PC-9 (cell line): ENCODE data around the gene PROSER3. TPM values are rescaled to one million over a fixed set of nuclear protein-coding genes. Genes with fewer than 3 reads are reported as not detected.
"Not testable (repeated sequence)": the region's sequence is repeated elsewhere in the genome, so short reads cannot be mapped to it uniquely, and the experiment has no call there.

ENCODE experiments used
- BruUV-seq: library from RNA; stranded (reverse); fragments of 400-500 nt; replicated peaks from 2 replicates; lab custom pipeline; 2021; lab: Mats Ljungman, UMichigan
- CTCF ChIA-PET: fragments of 300-600 bp; sonication (Branson Sonifier 250); formaldehyde crosslinking; loops from one replicate; lab custom pipeline; 2022; ENCODE audit warnings: antibody characterized with exemption; lab: Charles Lee
- POLR2A ChIA-PET: fragments of 300-600 bp; sonication (Branson Sonifier 250); formaldehyde crosslinking; loops from one replicate; lab custom pipeline; 2022; ENCODE audit warnings: antibody characterized with exemption; ENCODE audit not compliant: unreplicated experiment; lab: Charles Lee
- DNase-seq, 2 experiments: peaks; one replicate each; pipeline versions ENCODE4 v3.0.0 to v3.0.0-alpha.2; 2015 to 2022; ENCODE audit warnings: mixed read lengths in 1 of 2
- H2AFZ ChIP-seq: fragments of 200-600 bp; sonication (generic); 2 replicates; pipeline ENCODE4 v1.8.1; 2017; ENCODE audit warnings: antibody characterized with exemption
- H3F3A ChIP-seq: fragments of 200-600 bp; sonication (generic); 2 replicates; pipeline ENCODE4 v1.8.1; 2017; ENCODE audit warnings: antibody characterized with exemption, mild to moderate bottlenecking, low read depth; ENCODE audit not compliant: insufficient read depth
- H3K27ac ChIP-seq: fragments of 200-600 bp; sonication (generic); 2 replicates; pipeline ENCODE4 v1.6.1; 2016; ENCODE audit warnings: mixed run types
- H3K27me3 ChIP-seq: fragments of 200-600 bp; sonication (generic); 2 replicates; pipeline ENCODE4 v1.6.1; 2016; ENCODE audit warnings: low read depth, mixed run types; ENCODE audit not compliant: insufficient read depth
- H3K36me3 ChIP-seq: fragments of 200-600 bp; sonication (generic); 2 replicates; pipeline ENCODE4 v1.6.1; 2016; ENCODE audit warnings: low read depth, mixed run types
- H3K4me1 ChIP-seq: fragments of 200-600 bp; sonication (generic); replicated peaks from 2 replicates; pipeline ENCODE4 v1.6.1; 2016; ENCODE audit warnings: mixed run types; ENCODE audit not compliant: insufficient read depth
- H3K4me2 ChIP-seq: fragments of 200-600 bp; sonication (generic); 2 replicates; pipeline ENCODE4 v1.6.1; 2017; ENCODE audit warnings: mixed run types
- H3K4me3 ChIP-seq: fragments of 200-600 bp; sonication (generic); 2 replicates; pipeline ENCODE4 v1.6.1; 2016; ENCODE audit warnings: mixed run types
- H3K79me2 ChIP-seq: fragments of 200-600 bp; sonication (generic); 2 replicates; pipeline ENCODE4 v1.6.1; 2017; ENCODE audit warnings: low read depth, mixed run types
- H3K9me2 ChIP-seq: fragments of 200-600 bp; sonication (generic); 2 replicates; pipeline ENCODE4 v1.8.1; 2017; ENCODE audit warnings: mild to moderate bottlenecking; ENCODE audit not compliant: insufficient read depth
- H3K9me3 ChIP-seq: fragments of 200-600 bp; sonication (generic); 2 replicates; pipeline ENCODE4 v1.8.1; 2016; ENCODE audit warnings: low read depth; ENCODE audit not compliant: insufficient read depth
- H4K20me1 ChIP-seq: fragments of 200-600 bp; sonication (generic); 2 replicates; pipeline ENCODE4 v1.8.1; 2017; ENCODE audit not compliant: insufficient read depth
- EZH2 ChIP-seq: fragments of 200-600 bp; sonication (generic); IDR thresholded peaks from 2 replicates; pipeline ENCODE4 v1.8.0; 2017; ENCODE audit warnings: antibody characterized with exemption, low read depth
- intact Hi-C: fragments of 100-400 bp; cut with micrococcal nuclease; formaldehyde crosslinking; loops from one replicate; pipeline ENCODE4 v1.10.0; 2022; ENCODE audit not compliant: unreplicated experiment
- total RNA-seq: library from RNA; stranded (reverse); gene quantifications from 2 replicates; pipeline ENCODE4 v1.2.3, GENCODE V29; 2021
- TF ChIP-seq, protein P1 (sequence below): fragments of 200-600 bp; sonication (generic); conservative IDR thresholded peaks from 2 replicates; pipeline ENCODE4 v1.6.1; 2017; ENCODE audit warnings: mixed run types, antibody characterized with exemption, mild to moderate bottlenecking, moderate library complexity

Gene PROSER3
- total RNA-seq, 1 experiment from 2014 or later: 52.2 TPM

DNA sequence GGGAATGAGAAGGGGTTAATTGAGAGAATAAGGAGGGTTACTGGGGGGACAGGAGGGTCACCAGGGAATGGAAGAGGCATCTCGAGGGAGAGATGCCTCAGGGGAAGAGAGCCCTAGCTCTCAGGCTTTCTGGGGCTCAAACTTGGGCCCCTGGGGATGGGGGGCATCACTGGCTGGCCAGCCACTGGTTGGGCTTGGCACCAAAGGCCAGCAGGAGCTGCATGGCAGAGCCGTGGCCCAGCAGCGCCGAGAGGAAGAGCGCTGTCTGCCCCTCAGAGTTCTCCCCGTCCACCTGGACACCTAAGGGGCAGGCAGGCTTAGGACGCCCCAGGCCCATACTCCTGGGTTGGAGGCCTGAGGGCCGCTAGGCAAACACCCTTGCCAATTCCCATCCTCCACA lies 34.9 kb downstream of the PROSER3 start:
- no peak for TF ChIP-seq EZH2
- TF ChIP-seq, protein P1, sequence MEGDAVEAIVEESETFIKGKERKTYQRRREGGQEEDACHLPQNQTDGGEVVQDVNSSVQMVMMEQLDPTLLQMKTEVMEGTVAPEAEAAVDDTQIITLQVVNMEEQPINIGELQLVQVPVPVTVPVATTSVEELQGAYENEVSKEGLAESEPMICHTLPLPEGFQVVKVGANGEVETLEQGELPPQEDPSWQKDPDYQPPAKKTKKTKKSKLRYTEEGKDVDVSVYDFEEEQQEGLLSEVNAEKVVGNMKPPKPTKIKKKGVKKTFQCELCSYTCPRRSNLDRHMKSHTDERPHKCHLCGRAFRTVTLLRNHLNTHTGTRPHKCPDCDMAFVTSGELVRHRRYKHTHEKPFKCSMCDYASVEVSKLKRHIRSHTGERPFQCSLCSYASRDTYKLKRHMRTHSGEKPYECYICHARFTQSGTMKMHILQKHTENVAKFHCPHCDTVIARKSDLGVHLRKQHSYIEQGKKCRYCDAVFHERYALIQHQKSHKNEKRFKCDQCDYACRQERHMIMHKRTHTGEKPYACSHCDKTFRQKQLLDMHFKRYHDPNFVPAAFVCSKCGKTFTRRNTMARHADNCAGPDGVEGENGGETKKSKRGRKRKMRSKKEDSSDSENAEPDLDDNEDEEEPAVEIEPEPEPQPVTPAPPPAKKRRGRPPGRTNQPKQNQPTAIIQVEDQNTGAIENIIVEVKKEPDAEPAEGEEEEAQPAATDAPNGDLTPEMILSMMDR: no peak
- no peaks in the 10 kb centered on the region for H3F3A ChIP-seq
- H4K20me1 ChIP-seq: no peaks in the 10 kb centered on the region
- CTCF ChIA-PET: no interaction called here
- H3K27me3 ChIP-seq: peaks cover 16% of the 10 kb centered on the region
- no peak overlapping the region for H3K4me2 ChIP-seq
- H3K27ac ChIP-seq: no peak overlapping the region
- no TSS peak for BruUV-seq
- no peaks in the 10 kb centered on the region for H3K79me2 ChIP-seq
- H2AFZ ChIP-seq: no peak overlapping the region
- H3K4me1 ChIP-seq: no peaks in the 10 kb centered on the region
- H3K9me3 ChIP-seq: no peaks in the 10 kb centered on the region
- H3K4me3 ChIP-seq: no peak overlapping the region
- POLR2A ChIA-PET: no interaction called here
- intact Hi-C loops: no loop called here
- DNase-seq: no peak
- H3K36me3 ChIP-seq: no peaks in the 10 kb centered on the region
- H3K9me2 ChIP-seq: no peaks in the 10 kb centered on the region

DNA sequence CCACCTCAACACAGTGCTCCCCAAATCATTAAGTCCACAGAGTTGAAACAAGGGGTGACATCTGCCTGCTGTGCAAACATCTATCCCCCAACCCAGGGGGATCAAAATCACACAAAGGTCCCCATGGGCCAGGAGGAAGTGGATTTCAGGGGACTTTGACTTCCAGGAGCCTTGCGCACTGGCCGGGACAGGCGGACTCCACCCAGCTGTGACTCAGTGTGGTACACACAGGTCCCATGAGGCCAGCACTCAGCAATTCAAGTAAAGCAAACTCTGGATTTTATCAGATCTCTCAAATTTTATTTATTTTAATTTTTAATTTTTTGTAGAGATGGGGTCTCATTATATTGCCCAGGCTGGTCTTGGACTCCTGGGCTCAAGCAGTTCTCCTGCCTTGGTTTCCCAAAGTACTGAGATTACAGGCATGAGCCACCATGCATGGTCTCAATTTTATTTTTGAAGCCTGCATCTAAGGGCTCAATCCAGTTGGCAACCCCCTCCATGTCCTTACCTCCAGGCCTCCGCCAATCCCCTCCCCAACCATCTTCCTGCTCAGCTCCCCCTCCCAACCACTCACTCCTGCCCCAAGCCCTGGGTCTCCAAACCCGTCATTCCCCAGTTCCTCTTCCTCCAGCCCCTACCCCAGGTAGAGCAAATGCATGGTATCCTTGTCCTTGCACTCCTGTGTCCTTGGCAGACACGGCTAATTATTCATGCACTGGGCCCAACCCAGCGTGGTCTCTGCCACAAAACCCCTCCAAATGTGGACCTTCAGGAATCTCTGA lies 35.6 kb downstream of the PROSER3 start:
- H2AFZ ChIP-seq: no peak overlapping the region
- no peak overlapping the region for H3K27ac ChIP-seq
- no peak for DNase-seq
- peaks cover 13% of the 10 kb centered on the region for H3K27me3 ChIP-seq
- H3K36me3 ChIP-seq: no peaks in the 10 kb centered on the region
- no peak overlapping the region for H3K4me2 ChIP-seq
- no peak overlapping the region for H3K4me3 ChIP-seq
- H3K9me3 ChIP-seq: no peaks in the 10 kb centered on the region
- no peaks in the 10 kb centered on the region for H3K79me2 ChIP-seq
- CTCF ChIA-PET: no interaction called here
- intact Hi-C loops: no loop called here
- H4K20me1 ChIP-seq: no peaks in the 10 kb centered on the region
- TF ChIP-seq, protein P1: no peak
- no peak for TF ChIP-seq EZH2
- H3F3A ChIP-seq: no peaks in the 10 kb centered on the region
- H3K9me2 ChIP-seq: no peaks in the 10 kb centered on the region
- no TSS peak for BruUV-seq
- no peaks in the 10 kb centered on the region for H3K4me1 ChIP-seq
- POLR2A ChIA-PET: no interaction called here

GRCh38 chr19:35795564-35795963 lies 37.6 kb downstream of the PROSER3 start:
- intact Hi-C loops, H3K27ac ChIP-seq, H3K9me2 ChIP-seq, POLR2A ChIA-PET, BruUV-seq, H4K20me1 ChIP-seq, H3K36me3 ChIP-seq, H2AFZ ChIP-seq, H3K4me2 ChIP-seq, H3K4me3 ChIP-seq, CTCF ChIA-PET, H3K9me3 ChIP-seq, H3K4me1 ChIP-seq, H3K79me2 ChIP-seq, DNase-seq, H3F3A ChIP-seq: not testable (repeated sequence)
- peaks cover 16% of the 10 kb centered on the region for H3K27me3 ChIP-seq
